HCT116 (cell line): ENCODE data around the gene ID1. TPM values are rescaled to one million over a fixed set of nuclear protein-coding genes. Genes with fewer than 3 reads are reported as not detected.

Source experiments
- ATAC-seq: fragments of 200-7000 bp; cut with Tn5 transposase; 2 replicates; pipeline ENCODE4 v1.9.1; 2020; ENCODE audit warnings: mild to moderate bottlenecking, moderate library complexity
- BruUV-seq: library from RNA; stranded (reverse); fragments of 400-500 nt; replicated peaks from 2 replicates; lab custom pipeline; 2021; lab: Mats Ljungman, UMichigan
- CTCF ChIA-PET: fragments of 300-600 bp; sonication (Branson Sonifier 250); formaldehyde crosslinking; loops from one replicate; lab custom pipeline; 2021; ENCODE audit warnings: antibody characterized with exemption; lab: Charles Lee
- POLR2A ChIA-PET: fragments of 300-600, 350-600 bp; sonication (Branson Sonifier 250); formaldehyde crosslinking; loops from one replicate; lab custom pipeline; 2021; ENCODE audit warnings: antibody characterized with exemption; lab: Charles Lee
- RAD21 ChIA-PET, 2 experiments: fragments of 300-600 bp; sonication (Branson Sonifier 250); formaldehyde crosslinking; loops; one replicate each; lab custom pipeline; 2023; ENCODE audit warnings: low total read pairs in 2 of 2; ENCODE audit not compliant: uncharacterized antibody in 2 of 2, unreplicated experiment in 2 of 2, low non-redundant PET in 1 of 2; lab: Charles Lee
- DNase-seq: peaks from one replicate; pipeline ENCODE4 v3.0.0-alpha.2; 2010; ENCODE audit warnings: low read depth, low spot score
- H2AFZ ChIP-seq: fragments of 200-600 bp; shearing (Covaris generic), sonication (generic); 2 replicates; pipeline ENCODE4 v1.6.1; 2017; ENCODE audit warnings: low read depth, mixed run types, mixed read lengths, antibody characterized with exemption, low read length; ENCODE audit not compliant: poor library complexity, severe bottlenecking
- H3K27ac ChIP-seq: 2 replicates; pipeline ENCODE4 v1.5.1; 2012; ENCODE audit warnings: low read depth, low read length
- H3K27me3 ChIP-seq: fragments of 200-600 bp; sonication (generic); 2 replicates; pipeline ENCODE4 v1.6.1; 2016; ENCODE audit warnings: mixed run types, low read length, mixed read lengths; ENCODE audit not compliant: insufficient read depth
- H3K36me3 ChIP-seq, 2 experiments: fragments of 200-500 bp in 1 of 2; fragments of 200-600 bp in 1 of 2; sonication (Bioruptor generic) in 1 of 2; sonication (generic) in 1 of 2; 2 replicates each; pipeline versions ENCODE4 v1.5.1 to v1.6.1; 2014 to 2016; ENCODE audit warnings: low read length in 2 of 2, inconsistent platforms in 1 of 2, mixed read lengths in 1 of 2, mixed run types in 1 of 2; ENCODE audit not compliant: insufficient read depth in 2 of 2, control insufficient read depth in 1 of 2
- H3K4me1 ChIP-seq, 2 experiments: fragments of 200-600 bp in 1 of 2; sonication (generic) in 1 of 2; 2 replicates each; pipeline versions ENCODE4 v1.5.1 to v1.6.1; 2012 to 2017; ENCODE audit warnings: low read length in 2 of 2, inconsistent platforms in 1 of 2, mild to moderate bottlenecking in 1 of 2, mixed read lengths in 1 of 2, mixed run types in 1 of 2, moderate library complexity in 1 of 2; ENCODE audit not compliant: insufficient read depth in 2 of 2, control insufficient read depth in 1 of 2
- H3K4me2 ChIP-seq: fragments of 200-600 bp; sonication (generic); 2 replicates; pipeline ENCODE4 v1.6.1; 2017; ENCODE audit warnings: mixed run types, low read length, mixed read lengths
- H3K4me3 ChIP-seq, 2 experiments: fragments of 200-600 bp in 1 of 2; sonication (generic) in 1 of 2; replicated peaks in 1 of 2; 2 replicates each; pipeline ENCODE4 v1.5.1; 2011 to 2016; ENCODE audit warnings: low read length in 2 of 2, control low read depth in 1 of 2, low read depth in 1 of 2, mild to moderate bottlenecking in 1 of 2, mixed read lengths in 1 of 2, mixed run types in 1 of 2
- H3K79me2 ChIP-seq: fragments of 200-600 bp; sonication (generic); 2 replicates; pipeline ENCODE4 v1.6.1; 2017; ENCODE audit warnings: mild to moderate bottlenecking, mixed run types, low read length, moderate library complexity, mixed read lengths; ENCODE audit not compliant: insufficient read depth
- H3K9ac ChIP-seq: fragments of 200-600 bp; sonication (generic); 2 replicates; pipeline ENCODE4 v1.6.1; 2016; ENCODE audit warnings: low read length, mixed read lengths
- H3K9me2 ChIP-seq: fragments of 200-600 bp; sonication (generic), shearing (Covaris generic); 2 replicates; pipeline ENCODE4 v1.6.1; 2017; ENCODE audit warnings: mixed run types, mild to moderate bottlenecking, moderate library complexity; ENCODE audit not compliant: insufficient read depth
- H3K9me3 ChIP-seq, 2 experiments: fragments of 200-500 bp in 1 of 2; fragments of 200-600 bp in 1 of 2; sonication (Bioruptor generic) in 1 of 2; sonication (generic) in 1 of 2; 2 replicates each; pipeline ENCODE4 v1.6.1; 2014 to 2017; ENCODE audit warnings: low read length in 2 of 2, mixed read lengths in 2 of 2, inconsistent platforms in 1 of 2, low read depth in 1 of 2, mild to moderate bottlenecking in 1 of 2, mixed run types in 1 of 2, moderate library complexity in 1 of 2; ENCODE audit not compliant: control insufficient read depth in 1 of 2, insufficient read depth in 1 of 2
- H4K20me1 ChIP-seq: fragments of 200-600 bp; sonication (generic), shearing (Covaris generic); 2 replicates; pipeline ENCODE4 v1.6.1; 2017; ENCODE audit warnings: mixed run types, mild to moderate bottlenecking, moderate library complexity; ENCODE audit not compliant: insufficient read depth
- CEBPB ChIP-seq: IDR thresholded peaks from 2 replicates; pipeline ENCODE4 v1.6.1; 2012; ENCODE audit warnings: low read depth
- CTCF ChIP-seq, 3 experiments: fragments of 200-600 bp in 1 of 3; sonication (generic) in 1 of 3; IDR thresholded peaks in 2 of 3; conservative IDR thresholded peaks in 1 of 3; 2 replicates each; pipeline ENCODE4 v1.5.1; 2012 to 2017; ENCODE audit warnings: low read depth in 2 of 3, low read length in 2 of 3, antibody characterized with exemption in 1 of 3, borderline replicate concordance in 1 of 3, control low read depth in 1 of 3, mild to moderate bottlenecking in 1 of 3, mixed read lengths in 1 of 3, mixed run types in 1 of 3, moderate library complexity in 1 of 3; ENCODE audit not compliant: insufficient read depth in 1 of 3
- EZH2phosphoT487 ChIP-seq: fragments of 200-600 bp; IDR thresholded peaks from 2 replicates; pipeline ENCODE4 v1.6.1; 2018; ENCODE audit warnings: antibody characterized with exemption, borderline replicate concordance
- FOSL1 ChIP-seq: IDR thresholded peaks from 2 replicates; pipeline ENCODE4 v1.6.1; 2012; ENCODE audit warnings: low read depth
- POLR2A ChIP-seq: IDR thresholded peaks from 2 replicates; pipeline ENCODE4 v1.7.0; 2011; ENCODE audit warnings: borderline replicate concordance; ENCODE audit not compliant: insufficient read depth, insufficient read length; ENCODE audit errors: extremely low read depth
- POLR2AphosphoS5 ChIP-seq: IDR thresholded peaks from 2 replicates; pipeline ENCODE4 v1.6.1; 2011; ENCODE audit warnings: mild to moderate bottlenecking, low read depth, low read length, moderate library complexity
- RAD21 ChIP-seq: IDR thresholded peaks from 2 replicates; pipeline ENCODE4 v1.6.1; 2012; ENCODE audit warnings: low read depth, mild to moderate bottlenecking
- TCF7L2 ChIP-seq: IDR thresholded peaks from 2 replicates; pipeline ENCODE4 v1.7.0; 2011; ENCODE audit warnings: borderline replicate concordance, inconsistent platforms; ENCODE audit not compliant: insufficient read depth, insufficient read length; ENCODE audit errors: extremely low read depth
- ZBTB33 ChIP-seq: IDR thresholded peaks from 2 replicates; pipeline ENCODE4 v1.6.1; 2011; ENCODE audit warnings: mild to moderate bottlenecking, low read length, moderate library complexity; ENCODE audit not compliant: insufficient replicate concordance; ENCODE audit errors: extremely low read depth
- ZNF274 ChIP-seq: fragments of 200-500 bp; sonication (Bioruptor generic); IDR thresholded peaks from 2 replicates; pipeline ENCODE4 v1.6.1; 2014; ENCODE audit warnings: mild to moderate bottlenecking, low read depth, low read length, inconsistent platforms
- intact Hi-C: fragments of 100-400 bp; cut with micrococcal nuclease; formaldehyde crosslinking; loops from 2 replicates; pipeline ENCODE4 v1.10.0; 2022
- total RNA-seq: library from RNA; stranded (reverse); gene quantifications from one replicate; pipeline ENCODE4 v1.2.1, GENCODE V29; 2021; ENCODE audit not compliant: unreplicated experiment

The ID1 gene
- total RNA-seq, 1 experiment from 2014 or later = 811 TPM

GRCh38 chr20:31603822-31604566 lies 1.1 kb upstream of the ID1 start (continued):
- TF ChIP-seq ZBTB33 (peak; percentile 83), RAD21 (no peak), EZH2phosphoT487 (no peak)

GRCh38 chr20:31604567-31605030 lies 490 bp upstream of the ID1 start:
- no peaks in the 10 kb centered on the region for H3K9me3 ChIP-seq
- intact Hi-C loops = no loop called here
- BruUV-seq = TSS peak; percentile 89
- H3K27me3 ChIP-seq = no peaks in the 10 kb centered on the region
- peaks cover 56 to 87% of the 10 kb centered on the region in 2 experiments for H3K4me1 ChIP-seq
- ChIA-PET RAD21 (interaction anchor here (1.1 to 1.9 kb wide), 6 partner anchors 9 to 38 kb away, joined by 3 to 6 read pairs (median 4); no protein-coding TSS in a partner anchor), CTCF (interaction anchor here (0.7 to 3.0 kb wide), 7 partner anchors 8 to 119 kb away, joined by 4 to 24 read pairs (median 6); no protein-coding TSS in a partner anchor), POLR2A (interaction anchor here (0.8 to 20.0 kb wide), 16 partner anchors 8 to 119 kb away, joined by 3 to 1106 read pairs (median 7); partner anchors contain the start of gene BCL2L1)
- peaks cover 27% of the 10 kb centered on the region for H3K79me2 ChIP-seq
- no peak for DNase-seq
- H2AFZ ChIP-seq = no peak overlapping the region
- peak overlapping the region; percentile 99 for H3K9ac ChIP-seq
- H3K4me2 ChIP-seq = peak overlapping the region; percentile 75
- peaks cover 0 to 13% of the 10 kb centered on the region in 2 experiments; a peak in 2 of 4 replicates for H3K36me3 ChIP-seq
- no peaks in the 10 kb centered on the region; the same call in 1 of the 2 replicates for H4K20me1 ChIP-seq
- H3K9me2 ChIP-seq = no peaks in the 10 kb centered on the region
- H3K27ac ChIP-seq = peak overlapping the region; percentile 98
- TF ChIP-seq POLR2AphosphoS5 (peak; percentile 38), ZNF274 (no peak), FOSL1 (no peak), CTCF (IDR thresholded peaks at IDR 0.05 in 2 of 3, conservative IDR thresholded peaks at IDR 0.05 in 1 of 3; ENCODE audit: borderline replicate concordance in 1 of 3, insufficient read depth in 1 of 3, low read depth in 2 of 3, low read length in 2 of 3) (no peak), TCF7L2 (no peak), CEBPB (no peak), EZH2phosphoT487 (no peak), POLR2A (no peak)
- H3K4me3 ChIP-seq = peak overlapping the region; percentile 91 to 96
- no peak for ATAC-seq
